HG03103 (cell line): Measurements from ENCODE around the gene SECTM1.
"Not testable (repeated sequence)": the region's sequence is repeated elsewhere in the genome, so short reads cannot be mapped to it uniquely, and the experiment has no call there.

ENCODE experiments used
- ATAC-seq: cut with Tn5 transposase; IDR thresholded peaks from one replicate; pipeline ENCODE4 v1.9.1; 2021; ENCODE audit warnings: low read depth; ENCODE audit not compliant: unreplicated experiment

SECTM1 gene

DNA sequence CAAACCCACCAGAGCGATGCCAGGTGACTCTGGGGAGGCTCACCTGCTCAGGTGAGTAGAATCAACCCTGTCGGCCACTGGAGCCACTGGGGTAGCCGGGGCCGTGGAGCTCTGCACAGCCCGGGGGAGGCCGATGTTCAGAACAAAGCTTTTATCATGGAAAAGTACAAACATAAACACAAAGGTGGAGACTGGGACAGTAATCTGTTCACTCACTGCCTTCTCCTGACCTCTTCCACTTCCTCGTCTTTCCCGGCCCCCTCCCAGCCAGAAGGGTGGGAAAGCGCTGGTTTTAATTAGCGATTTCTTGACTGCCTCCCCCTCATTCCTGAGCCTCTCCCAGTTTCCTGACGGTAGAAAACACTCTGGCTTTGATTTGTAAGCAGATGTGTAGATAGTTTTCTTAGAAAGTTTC is 15.7 kb upstream of the SECTM1 start:
- ATAC-seq, result no peak

DNA sequence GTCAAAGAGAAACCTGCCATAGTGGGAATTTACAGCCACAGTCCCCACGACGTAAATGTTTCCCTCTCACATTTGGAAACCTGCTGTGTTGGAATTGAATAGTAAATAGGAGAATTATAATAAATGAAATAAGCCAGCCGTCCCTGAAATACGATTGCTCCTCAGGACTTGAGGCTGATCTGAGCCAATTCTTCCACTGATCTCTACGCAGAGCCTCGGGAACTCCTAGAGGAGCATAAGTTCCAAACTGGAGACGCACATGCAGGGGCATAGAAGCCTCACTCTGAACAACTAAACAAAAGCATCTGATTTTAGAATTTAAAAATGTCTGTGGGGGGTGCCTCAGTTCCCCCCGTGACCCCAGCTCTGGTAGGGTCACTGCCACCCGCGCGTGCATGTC is 15.3 kb upstream of the SECTM1 start:
- no peak for ATAC-seq

DNA sequence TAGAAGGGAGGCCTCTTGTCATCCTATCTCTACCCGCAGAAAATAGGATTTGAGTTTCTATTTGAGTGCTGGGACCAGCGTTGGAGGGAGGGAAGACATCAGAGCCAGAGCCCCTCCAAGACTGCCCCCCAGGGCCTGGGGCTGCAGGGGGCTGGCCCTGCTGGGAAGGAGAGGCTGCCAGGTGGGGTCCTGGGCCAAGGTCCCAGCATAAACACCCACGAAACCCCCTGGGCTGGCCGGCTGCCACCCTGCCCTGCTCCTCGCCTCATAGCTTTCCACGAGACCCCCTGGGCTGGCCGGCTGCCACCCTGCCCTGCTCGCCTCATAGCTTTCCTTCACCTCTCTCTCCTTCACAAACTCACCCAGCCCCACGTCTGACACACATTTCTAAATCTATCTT is 14.9 kb upstream of the SECTM1 start:
- ATAC-seq, result no peak

DNA sequence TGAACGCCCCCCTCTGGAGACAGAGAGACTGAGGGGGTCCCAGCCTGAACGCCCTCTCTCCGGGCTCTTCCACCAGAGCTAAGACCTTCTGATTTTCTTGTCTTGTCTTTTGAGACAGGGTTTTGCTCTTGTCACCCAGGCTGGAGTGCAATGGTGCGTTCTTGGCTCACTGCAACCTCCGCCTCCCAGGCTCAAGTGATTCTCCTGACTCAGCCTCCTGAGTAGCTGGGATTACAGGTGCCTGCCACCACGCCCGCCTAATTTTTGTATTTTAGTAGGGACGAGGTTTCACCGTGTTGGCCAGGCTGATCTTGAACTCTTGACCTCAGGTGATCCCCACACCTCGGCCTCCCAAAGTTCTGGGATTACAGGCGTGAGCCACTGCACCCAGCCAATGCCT is 14.4 kb upstream of the SECTM1 start:
- not testable (repeated sequence) for ATAC-seq

DNA sequence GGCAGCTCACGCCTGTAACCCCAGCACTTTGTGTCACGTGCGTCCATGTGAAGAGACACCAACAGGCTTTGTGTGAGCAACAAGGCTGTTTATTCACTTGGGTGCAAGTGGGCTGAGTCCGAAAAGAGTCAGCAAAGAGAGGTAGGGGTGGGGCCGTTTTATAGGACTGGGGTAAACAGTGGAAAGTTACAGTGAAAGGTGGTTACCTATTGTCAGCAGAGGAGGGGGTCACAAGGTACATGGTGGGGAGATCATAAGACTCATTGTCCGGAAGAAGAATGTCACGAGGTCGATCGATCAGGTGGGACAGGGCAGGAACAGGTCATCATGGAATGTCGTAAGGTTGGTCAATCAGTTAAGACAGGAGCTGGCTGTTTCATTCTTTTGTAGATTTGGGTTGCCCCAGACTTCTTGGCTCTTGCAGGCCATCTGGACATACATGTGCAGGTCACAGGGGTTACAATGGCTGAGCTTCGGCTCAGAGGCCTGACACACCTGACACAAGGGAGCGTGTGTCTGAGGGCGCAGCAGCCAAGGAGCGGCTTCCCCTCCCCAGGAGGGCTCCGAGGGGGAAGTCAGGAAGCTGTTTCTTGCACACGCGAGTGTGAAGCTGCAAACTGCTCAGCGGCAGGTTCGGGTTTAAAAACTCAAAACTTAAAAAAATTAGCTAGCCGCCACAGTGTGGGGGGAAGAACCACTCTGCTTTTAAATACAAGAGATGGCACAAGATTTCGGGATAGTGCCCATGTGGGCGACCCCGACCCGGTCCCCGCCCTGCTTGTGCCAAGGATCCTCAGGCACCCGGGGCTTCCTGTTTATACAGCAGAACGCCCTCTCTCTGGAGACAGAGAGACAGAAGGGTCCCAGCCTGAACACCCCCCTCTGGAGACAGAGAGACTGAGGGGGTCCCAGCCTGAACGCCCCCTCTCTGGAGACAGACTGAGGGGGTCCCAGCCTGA is 13.1 kb upstream of the SECTM1 start:
- no peak for ATAC-seq

DNA sequence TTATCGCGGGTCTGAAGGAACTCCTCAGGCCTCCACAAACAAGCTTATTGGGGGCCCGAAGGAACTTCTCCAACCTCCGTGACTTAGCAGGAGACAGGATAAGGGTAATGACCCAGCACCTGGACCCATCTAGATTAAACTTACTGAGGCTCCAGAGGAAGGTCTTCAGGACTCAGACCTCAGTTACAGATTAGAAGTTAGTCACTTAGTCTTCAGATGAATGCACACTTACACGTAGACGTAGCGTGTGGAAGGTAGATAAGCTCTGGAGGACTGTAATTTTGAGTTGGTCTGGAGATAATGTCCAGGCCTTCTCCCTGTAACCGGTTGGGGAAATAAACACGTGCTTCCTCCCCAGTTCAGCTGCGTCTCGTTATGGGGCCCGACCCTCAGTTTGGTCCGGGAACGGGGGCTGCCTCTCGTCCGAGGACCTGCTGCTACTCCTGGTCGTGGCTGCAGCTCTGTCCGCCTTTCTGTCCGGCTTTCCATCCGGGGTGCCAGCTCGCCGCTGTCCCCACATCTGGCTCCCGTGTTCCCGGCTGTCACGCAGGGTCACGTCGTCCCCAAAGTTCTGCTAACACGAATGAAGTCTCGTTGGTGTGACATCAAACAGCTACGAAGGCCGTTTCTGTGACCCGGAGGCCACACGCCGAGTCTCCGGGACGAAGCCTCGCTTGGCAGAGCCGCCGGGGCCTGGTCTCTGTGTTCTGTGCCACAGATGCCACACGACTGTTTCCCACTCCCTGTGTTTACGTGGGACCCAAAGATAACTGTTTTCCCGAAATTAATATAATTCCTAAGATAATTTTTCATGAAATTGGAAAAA is 11.8 kb upstream of the SECTM1 start:
- no peak for ATAC-seq

DNA sequence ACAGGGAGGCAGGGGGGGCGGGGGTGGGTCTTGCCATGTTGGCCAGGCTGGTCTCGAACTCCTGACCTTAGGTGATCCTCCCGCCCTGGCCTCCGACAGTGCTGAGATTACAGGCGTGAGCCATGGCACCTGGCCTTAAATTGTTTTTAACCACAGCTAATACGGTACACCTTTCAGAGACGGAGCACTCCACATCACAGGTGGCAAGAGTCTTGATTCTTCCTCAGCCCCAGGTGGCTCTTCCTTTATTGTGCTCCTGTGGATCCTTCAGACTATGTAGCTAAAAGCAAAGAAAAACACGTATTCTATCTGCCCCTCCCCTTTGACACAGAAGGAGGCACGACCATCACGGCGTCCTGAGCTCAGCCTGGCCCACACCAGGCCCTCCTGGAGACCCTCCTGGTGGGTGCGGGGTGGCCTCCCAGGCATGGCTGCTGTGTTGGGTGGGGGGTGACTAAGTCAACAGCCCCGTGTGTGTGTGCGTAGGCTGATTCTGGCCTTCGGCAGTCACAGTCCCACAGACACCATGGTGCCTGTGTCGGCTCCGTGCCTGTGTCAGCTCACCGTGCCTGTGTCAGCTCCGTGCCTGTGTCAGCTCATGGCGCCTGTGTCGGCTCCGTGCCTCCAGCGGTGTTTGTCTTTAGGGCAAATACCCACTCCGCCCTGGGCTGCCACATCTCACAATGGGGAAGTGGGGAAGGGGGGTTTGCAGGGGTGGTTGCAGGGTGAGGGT is 10.8 kb upstream of the SECTM1 start:
- ATAC-seq, result no peak

DNA sequence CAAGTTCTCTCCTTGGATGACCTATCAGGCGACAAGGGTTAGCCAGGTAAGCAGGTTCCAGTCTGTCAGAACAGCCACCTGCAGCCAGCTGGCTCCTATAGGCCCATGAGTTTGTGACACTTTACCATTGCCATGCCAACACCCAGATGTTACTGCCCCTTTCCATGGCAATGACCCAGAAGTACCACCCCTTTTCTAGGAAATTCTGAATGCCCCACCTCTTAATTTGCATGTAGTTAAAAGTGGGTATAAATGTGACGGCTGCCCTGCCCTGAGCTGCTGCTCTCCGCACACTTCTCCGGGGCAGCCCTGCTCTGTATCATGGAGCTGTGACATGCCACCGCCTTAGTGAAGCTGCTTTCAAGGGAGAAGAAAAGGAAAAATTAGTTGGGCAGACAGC is 10.0 kb upstream of the SECTM1 start:
- ATAC-seq, result no peak

DNA sequence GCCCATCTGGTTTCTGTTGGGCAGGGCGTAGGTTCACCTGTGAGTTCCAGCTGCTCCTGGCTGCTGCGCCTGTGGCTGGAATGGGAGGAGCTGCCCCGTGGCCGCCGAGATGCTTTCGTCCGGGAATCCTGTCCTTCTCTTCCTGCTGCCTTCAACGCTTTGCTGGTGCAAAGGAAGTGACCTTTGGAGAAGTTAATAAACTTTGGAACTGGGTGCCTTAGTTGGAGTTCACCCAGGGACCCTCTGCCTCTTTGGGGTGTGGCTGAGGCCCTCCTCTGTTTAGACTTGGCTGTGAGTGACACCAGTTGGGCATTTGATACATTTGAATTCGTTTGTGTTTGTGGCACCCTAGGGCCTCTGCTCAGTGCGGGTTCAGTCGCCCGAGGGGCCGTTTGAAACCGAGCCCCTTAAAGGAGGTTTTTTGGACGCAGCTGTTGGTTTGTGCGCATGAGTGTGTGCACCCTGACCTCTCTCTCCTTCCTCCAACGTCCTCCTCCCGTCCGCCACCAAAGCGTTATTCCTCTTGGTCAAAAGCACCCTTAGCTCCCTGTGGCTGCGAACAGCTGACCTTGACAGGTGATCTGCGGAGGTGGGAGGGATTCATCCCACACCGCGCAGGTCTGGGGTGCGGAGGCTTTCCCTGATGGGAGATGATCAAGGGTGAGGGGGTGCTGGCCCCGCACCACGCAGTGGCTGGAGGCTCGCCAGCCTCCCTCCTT is 9.0 kb upstream of the SECTM1 start:
- ATAC-seq, result no peak

DNA sequence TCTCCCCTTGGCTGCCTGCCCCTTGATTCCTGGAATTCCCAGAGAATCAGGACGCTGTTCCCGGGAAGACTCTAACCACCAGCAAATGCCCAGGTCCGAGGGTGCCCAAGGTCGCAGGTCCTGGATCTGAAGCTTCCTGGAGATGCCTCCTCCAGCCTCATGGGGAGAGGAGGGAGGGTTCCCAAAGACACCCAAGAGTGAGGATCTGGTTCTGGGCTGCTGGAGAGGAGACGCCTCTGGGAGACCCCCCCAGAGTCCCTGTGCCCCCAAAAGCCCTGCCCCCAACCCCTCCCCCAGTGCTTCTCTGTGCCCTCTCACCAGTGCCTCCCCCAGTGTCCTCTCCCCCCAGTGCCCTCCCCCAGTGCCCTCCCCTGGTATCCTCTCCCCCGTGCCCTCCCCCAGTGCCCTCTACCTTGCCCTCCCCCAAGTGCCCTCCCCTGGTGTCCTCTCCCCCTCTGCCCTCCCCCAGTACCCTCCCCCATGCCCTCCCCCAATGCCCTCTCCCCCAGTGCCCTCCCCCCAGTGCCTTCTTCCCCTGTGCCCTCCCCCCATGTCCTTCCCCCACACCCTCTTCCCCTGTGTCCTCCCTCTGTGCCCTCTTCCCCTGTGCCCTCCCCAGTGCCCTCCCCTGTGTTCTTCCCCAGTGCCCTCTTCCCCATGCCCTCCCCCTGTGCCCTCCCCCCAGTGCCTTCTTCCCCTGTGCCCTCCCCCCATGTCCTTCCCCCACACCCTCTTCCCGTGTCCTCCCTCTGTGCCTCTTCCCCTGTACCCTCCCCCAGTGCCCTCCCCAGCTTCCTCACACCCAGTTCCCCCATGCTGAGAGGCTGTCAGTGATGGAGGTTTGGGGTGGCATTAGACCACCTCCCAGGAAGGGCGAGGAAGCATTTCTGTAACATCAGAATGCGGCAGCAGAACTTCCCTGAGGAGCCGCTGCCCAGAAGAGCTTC is 6.3 kb upstream of the SECTM1 start:
- no peak for ATAC-seq

DNA sequence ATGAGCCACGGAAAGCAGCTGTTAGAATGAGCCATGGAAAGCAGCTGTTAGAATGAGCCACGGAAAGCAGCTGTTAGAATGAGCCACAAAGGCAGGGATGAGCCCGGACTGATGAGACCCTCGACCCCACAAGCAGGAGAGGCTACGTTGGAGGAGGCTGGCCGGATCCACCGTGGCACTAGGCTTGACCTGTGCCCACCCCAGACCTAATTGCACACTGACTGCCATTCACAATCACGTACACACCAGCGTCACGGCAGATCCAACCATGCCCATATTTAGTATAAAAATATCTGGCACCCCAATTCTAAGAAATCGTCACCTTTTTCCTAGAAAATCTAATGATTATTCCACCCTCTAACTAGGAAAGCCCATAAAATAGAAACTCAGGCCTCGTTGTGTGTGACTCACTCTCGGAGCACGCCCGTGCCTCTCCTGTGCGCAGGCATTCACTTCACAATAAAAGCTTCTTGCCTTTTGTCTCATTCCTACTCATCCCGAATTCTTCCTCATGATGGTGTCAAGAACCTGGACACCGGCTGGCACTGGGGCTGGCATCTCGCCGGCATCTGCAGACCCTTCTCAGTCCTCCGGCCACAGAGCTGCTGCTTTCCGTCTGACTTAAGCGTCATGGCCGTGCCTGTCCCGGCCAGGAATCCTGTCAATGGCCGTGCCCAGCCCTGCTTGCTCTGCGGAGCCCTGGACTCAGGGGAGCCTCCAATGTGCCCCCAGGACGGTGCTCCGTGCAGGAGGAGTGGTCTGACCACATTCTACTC is 5.5 kb upstream of the SECTM1 start:
- no peak for ATAC-seq

DNA sequence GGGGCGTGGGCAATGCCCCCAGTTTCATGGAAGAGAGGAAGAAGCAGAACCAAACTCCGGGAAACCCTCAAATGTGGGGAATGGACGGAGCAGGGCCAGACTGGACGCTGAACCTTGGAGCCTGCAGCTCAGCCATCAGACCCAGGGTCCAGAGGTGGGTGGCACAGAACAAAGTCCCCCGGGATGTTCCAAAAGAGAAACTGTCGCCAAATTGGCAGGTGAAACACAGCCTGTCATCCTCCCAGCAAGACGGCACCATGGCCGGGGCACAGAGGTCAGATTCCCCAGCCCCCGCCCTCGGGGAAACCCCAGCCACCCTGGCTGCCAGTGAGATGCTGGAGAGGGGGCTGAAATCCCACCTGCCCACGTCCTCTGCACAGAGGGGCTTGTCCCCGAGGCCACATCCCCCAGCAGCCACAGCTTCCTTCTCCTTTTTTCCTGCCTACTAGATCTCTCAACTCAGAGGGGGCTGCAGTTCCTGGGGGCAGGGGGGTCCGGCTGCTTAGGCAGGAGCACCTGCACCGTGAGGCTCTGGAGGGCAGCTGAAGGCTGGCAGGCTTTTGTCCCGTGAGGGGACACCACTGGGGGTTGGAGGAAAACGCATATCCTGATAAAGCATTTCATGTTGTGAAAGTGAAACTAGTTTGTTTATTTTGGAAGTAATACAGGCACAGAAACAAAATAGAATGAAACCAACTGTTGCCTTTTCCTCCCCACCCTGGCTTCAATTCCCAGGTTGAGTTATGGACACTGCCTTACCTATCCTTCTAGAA is 1.2 kb upstream of the SECTM1 start:
- ATAC-seq, result no peak

DNA sequence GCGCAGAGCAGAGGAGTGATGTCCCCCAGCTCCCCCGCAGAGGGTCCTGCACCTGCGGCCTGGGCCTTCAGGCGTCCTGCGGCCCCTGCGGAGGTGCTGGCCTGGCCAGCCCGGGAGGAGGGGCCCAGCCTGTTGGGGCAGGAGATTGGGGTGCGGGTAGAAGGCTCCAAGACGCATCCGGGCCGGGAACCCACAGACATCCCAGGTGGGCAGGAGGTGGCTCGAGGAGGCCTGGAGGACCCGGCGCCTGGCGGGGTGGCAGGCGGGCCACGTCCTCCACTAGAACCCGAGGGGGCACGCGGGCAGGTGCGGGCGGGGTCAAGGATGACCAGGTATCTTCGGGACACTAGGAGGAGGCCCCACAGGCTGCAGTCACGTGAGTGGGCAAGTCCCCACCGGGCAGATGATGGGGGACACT is 647 bp upstream of the SECTM1 start:
- no peak for ATAC-seq

DNA sequence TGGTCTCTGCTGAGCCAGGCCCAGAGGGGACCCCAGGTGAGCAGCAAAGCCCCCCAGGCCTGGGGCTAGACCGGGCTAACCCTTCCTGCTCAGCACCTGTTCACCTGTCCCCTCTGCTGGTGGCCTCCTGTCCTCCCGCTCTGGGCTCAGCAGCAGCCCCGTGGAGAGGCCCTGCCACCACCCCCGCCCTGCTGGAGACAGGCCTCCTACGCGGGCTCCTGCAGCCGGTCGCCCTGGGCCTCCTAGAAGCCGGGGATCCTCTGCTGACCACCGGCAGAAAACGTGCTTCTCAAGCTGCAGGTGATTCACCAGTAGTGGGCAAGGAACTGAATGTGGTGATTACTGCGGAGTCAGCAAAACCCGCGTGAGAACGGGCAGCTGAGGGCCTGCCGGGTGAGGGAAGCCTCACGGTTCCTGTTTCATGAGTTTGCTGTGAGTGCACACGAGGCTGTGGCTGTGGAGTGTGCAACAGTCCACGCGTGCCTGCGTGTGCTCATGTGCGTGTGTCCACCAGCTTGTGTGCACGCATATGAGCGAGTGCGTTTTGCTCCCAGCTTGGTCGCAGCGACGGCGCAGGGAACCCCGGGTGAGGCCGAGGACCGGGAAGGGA is 792 bp downstream of the SECTM1 start:
- ATAC-seq, result no peak

DNA sequence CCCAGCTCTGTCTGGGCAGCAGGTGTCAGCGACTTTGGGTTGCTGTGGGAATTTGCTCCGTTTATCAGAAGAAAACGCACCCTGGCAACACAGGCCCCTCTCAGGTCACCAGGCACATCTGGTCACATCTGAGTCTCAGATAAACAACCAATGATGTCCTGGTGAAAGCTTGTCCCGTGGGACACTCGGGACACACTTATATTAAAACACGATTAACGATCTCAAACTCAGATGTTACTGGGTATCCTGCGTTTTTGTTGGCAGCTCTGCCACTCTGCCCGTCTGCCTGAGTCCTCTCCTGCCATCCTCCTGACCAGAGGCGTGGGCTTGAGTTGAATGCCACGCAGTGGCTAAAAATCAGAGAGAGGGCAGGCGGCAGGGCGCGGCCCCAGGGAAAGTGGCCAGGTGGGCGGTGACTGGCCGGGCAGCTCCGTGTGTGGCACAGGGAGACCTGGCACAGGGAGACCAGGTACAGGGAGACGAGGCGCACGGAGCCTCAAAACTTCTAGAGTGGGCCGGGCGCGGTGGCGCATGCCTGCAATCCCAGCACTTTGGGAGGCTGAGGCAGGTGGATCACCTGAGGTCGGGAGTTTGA is 2.1 kb downstream of the SECTM1 start:
- ATAC-seq, result no peak

DNA sequence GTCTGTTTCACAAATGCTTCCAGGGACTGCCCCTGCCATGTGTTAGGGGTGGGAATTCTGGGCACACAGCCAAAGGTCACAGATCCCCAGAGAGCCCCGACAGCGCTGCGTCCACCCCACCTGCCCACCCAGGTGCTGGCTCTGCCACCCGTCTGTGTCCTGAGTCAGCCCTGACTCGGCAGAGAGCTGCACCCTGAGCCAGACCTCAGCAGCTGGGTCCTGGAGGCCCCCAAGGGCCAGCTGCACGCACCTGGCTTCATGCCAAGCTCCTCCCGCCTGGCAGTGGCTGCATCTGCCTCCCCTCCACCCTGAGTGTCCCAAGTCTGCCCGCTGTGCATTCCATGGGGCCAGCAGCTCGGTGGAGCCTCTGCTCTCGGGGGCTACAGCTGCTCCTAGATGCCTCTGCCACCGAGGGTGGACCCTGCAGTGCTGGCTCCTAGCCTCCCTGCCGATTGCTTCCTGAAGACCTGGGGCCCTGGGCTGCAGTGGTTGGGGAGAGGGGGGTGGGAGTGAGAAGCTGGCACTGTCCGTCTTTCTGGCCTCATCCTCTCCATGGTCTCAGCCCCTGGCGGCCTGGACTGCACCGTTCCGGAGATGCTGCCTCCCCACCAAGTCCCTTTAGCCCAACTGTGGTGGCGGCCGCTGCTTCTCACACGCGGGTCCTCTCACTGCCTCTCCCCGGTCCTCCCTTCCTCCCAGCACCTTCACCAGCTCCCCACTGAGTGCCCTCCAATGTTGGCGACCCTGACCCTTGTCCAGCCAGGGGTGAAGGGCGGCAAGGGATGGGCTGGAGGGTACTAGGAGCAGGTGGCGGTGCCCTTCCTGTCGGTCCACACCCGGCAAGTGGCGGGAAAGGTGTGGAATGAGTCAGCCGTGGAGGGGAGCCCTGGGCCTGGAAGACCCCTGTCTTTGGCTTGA is 3.0 kb downstream of the SECTM1 start:
- no peak for ATAC-seq
